ENCODE results near the gene BANF2. TPM values are rescaled to one million over a fixed set of nuclear protein-coding genes. Genes with fewer than 3 reads are reported as not detected.

Gene BANF2
- total and polyA plus RNA-seq, 3 donors from 2014 or later, result 29.5 to 133 (median 60.2) TPM

DNA sequence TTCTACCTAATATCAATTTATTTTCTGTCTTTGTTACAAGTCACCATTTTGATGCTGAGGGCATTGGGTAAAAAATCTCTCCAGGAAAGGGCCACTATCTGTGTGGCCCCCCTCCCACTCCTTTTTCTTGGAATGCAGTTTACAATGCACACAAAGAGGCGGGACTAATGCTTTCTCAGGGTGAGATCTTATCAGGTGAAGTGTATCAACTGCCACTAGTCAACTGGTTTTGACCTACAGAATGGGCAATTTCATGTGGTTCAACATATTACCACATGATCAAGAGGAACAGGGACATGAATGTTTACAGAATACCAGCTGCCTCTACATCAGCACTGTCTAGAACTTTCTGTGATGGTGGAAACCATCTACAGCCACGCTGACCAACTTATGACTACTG, 21.5 kb upstream of the BANF2 start:
- Histone ChIP-seq H3K9me3 (no peaks in the 10 kb centered on the region), H3K4me3 (no peak overlapping the region), H3K27me3 (no peaks in the 10 kb centered on the region), H3K4me1 (peaks cover 16% of the 10 kb centered on the region), H3K27ac (no peak overlapping the region), H3K36me3 (ENCODE audit: low read depth, missing control alignments) (no peaks in the 10 kb centered on the region)
- intact Hi-C loops (cut with DNase I; ENCODE audit: low total_unique reads), result no loop called here
- no peak for TF ChIP-seq POLR2A (IDR thresholded peaks at IDR 0.05)
- TF ChIP-seq, protein P1, sequence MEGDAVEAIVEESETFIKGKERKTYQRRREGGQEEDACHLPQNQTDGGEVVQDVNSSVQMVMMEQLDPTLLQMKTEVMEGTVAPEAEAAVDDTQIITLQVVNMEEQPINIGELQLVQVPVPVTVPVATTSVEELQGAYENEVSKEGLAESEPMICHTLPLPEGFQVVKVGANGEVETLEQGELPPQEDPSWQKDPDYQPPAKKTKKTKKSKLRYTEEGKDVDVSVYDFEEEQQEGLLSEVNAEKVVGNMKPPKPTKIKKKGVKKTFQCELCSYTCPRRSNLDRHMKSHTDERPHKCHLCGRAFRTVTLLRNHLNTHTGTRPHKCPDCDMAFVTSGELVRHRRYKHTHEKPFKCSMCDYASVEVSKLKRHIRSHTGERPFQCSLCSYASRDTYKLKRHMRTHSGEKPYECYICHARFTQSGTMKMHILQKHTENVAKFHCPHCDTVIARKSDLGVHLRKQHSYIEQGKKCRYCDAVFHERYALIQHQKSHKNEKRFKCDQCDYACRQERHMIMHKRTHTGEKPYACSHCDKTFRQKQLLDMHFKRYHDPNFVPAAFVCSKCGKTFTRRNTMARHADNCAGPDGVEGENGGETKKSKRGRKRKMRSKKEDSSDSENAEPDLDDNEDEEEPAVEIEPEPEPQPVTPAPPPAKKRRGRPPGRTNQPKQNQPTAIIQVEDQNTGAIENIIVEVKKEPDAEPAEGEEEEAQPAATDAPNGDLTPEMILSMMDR (IDR thresholded peaks at IDR 0.05), result no peak
- 78 to 81% methylated on average over 2 of the region's 2 CpGs for WGBS, 2 donors
- no peak for DNase-seq

DNA sequence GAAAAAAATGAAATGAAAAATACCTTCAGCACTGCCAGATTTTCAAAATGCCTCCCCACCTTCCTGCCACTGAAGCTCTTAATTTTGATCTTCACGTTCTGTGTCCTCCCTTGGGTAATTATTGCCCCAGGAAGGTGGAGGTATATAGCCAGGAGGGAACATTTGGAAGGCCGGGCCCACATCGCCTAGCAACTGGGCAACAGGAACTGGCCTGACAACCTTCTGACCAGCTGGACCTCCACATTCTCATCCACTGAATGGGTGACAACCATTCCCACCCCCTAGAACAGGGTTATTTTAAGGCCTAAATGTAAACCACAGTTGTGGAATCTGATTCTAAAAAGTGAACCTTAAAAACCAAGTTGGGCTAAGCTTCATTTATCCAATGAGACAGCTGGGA, 20.9 kb upstream of the BANF2 start:
- H3K9me3 ChIP-seq, result no peaks in the 10 kb centered on the region
- TF ChIP-seq POLR2A (IDR thresholded peaks at IDR 0.05), result no peak
- TF ChIP-seq, protein P1 (IDR thresholded peaks at IDR 0.05), result no peak
- WGBS, 2 donors, result 84 to 87% methylated on average over 3 of the region's 3 CpGs
- no peak for DNase-seq
- H3K27ac ChIP-seq, result no peak overlapping the region
- H3K36me3 ChIP-seq (ENCODE audit: low read depth, missing control alignments), result no peaks in the 10 kb centered on the region
- no peaks in the 10 kb centered on the region for H3K27me3 ChIP-seq
- intact Hi-C loops (cut with DNase I; ENCODE audit: low total_unique reads), result no loop called here
- peaks cover 16% of the 10 kb centered on the region for H3K4me1 ChIP-seq
- no peak overlapping the region for H3K4me3 ChIP-seq

DNA sequence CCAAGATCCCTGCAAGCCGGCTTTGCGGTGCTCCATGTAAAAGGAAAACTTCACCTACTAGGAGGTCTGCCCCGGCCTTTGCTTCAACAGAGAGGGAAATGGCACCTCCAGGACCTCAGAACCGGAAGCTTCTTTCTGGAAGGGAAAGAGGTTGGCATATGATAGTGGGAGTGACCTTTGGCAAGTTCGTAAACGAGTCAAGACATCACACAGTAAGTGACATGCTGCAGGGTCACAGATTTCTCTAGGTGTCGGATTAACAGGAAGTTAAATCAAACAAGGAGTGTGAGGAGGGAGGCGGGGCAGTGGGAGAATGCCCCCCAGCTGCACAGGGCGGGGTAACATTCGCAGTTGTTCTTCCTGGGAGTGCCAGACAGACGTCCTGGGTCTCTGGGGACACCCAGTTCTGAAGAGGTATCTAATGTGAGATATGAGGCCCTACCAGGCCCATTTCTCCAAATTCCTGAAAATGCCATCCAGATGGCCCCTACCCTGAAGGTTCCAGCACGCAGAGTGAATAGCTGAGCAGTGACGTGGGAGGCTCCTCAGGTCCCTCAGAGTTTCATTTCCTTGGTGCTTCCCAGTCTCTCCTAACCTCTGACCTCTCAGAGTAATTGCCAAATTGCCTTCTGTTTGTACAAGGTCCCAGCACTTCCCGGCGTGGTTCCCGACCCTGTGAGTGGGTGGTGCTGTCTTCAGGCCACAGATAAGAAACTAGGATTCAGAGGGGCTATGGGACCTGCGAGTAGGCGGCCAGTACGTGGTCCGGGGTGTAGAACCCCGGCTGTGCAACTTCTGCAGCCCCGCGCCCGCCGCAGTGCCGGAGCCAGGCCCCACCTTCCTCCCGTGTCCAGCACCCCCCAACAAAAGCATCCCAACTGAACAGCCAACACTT, 19.6 kb upstream of the BANF2 start:
- TF ChIP-seq POLR2A (IDR thresholded peaks at IDR 0.05), result no peak
- TF ChIP-seq, protein P1 (IDR thresholded peaks at IDR 0.05), result no peak
- DNase-seq, result peak; percentile 56
- Histone ChIP-seq H3K27me3 (no peaks in the 10 kb centered on the region), H3K27ac (peak overlapping the region; percentile 40 to 89), H3K4me1 (peaks cover 16% of the 10 kb centered on the region), H3K9me3 (no peaks in the 10 kb centered on the region), H3K4me3 (peak overlapping the region; percentile 52 to 87), H3K36me3 (ENCODE audit: low read depth, missing control alignments) (no peaks in the 10 kb centered on the region)
- intact Hi-C loops (cut with DNase I; ENCODE audit: low total_unique reads), result loop anchor here (5.0 kb wide), 1 partner anchor 217 kb away; no protein-coding TSS in a partner anchor
- WGBS, 2 donors, result 8 to 13% methylated on average over 21 to 27 of the region's 27 CpGs

DNA sequence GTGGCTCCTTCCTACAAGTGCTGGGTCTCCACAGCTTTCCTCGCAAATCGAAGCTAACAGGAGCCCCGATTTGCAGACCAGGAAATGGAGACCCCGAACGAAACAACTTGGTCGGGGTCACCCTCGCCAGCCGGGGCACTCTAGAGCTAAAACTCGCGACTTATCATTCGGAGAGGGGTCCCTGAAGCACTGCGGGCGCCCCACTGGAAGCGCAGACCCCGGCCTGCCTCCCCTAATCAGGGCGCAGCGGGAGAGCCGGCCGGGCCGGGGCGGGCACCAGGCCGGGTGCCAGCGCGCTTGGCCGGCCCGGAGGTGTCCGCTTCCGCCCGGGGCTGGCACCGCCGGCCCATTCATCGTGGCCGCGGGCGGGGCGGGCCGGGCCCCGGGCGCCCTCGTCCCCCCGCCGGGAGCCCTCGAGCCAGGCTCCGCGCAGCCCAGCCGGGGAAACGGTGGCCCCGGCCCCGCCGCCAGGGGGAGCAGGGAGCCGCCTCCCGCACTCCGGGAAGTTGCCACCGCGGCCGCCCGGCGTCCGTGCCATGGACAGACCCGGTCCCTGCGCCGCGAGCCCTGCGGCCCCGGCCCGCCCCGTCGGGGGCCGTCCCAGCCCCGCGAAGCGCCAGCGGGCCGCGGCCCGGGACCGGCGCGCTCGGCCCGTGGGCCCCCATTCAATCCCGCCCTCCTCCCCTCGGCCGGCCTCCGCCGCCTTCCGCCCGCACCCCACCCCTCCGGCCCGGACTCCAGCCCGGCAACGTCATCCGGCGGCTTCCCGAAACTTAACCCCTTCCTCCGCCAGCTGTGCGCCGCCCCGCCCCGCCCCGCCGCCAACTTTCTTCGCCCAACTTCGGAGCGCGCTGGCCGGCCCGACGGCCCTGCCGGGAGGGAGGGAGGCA, 18.7 kb upstream of the BANF2 start:
- Histone ChIP-seq H3K27ac (peak overlapping the region; percentile 40 to 89), H3K36me3 (ENCODE audit: low read depth, missing control alignments) (no peaks in the 10 kb centered on the region), H3K4me3 (peak overlapping the region; percentile 68 to 87), H3K27me3 (no peaks in the 10 kb centered on the region), H3K4me1 (peaks cover 16% of the 10 kb centered on the region), H3K9me3 (no peaks in the 10 kb centered on the region)
- DNase-seq, result peak; percentile 76
- TF ChIP-seq, protein P1 (IDR thresholded peaks at IDR 0.05), result peak; percentile 61 to 94 (median 84)
- no peak for TF ChIP-seq POLR2A (IDR thresholded peaks at IDR 0.05)
- intact Hi-C loops (cut with DNase I; ENCODE audit: low total_unique reads), result loop anchor here (5.0 kb wide), 1 partner anchor 216 kb away; no protein-coding TSS in a partner anchor
- 1 to 2% methylated on average over 14 to 54 of the region's 110 CpGs for WGBS, 2 donors

Measured in testis (tissue), 3 donors.